Activated naive CD8-positive, alpha-beta T cell treated with anti-CD3 and anti-CD28 coated beads for 36 hours (primary cell): ENCODE results near the gene CSRP2. TPM values are rescaled to one million over a fixed set of nuclear protein-coding genes. Genes with fewer than 3 reads are reported as not detected.

Source experiments
- DNase-seq: peaks from one replicate; pipeline ENCODE4 v3.0.0; 2021
- H3K27ac Mint-ChIP-seq: one replicate; pipeline ENCODE4 v1.8.0; 2022; ENCODE audit warnings: mild to moderate bottlenecking, moderate library complexity, mixed read lengths
- H3K27me3 Mint-ChIP-seq: one replicate; pipeline ENCODE4 v1.8.0; 2022; ENCODE audit warnings: mild to moderate bottlenecking, mixed read lengths
- H3K36me3 Mint-ChIP-seq: one replicate; pipeline ENCODE4 v1.8.0; 2021; ENCODE audit warnings: mild to moderate bottlenecking, mixed read lengths
- H3K4me1 Mint-ChIP-seq: one replicate; pipeline ENCODE4 v1.8.0; 2021; ENCODE audit warnings: mixed read lengths
- H3K4me3 Mint-ChIP-seq: one replicate; pipeline ENCODE4 v1.8.0; 2022; ENCODE audit warnings: mild to moderate bottlenecking, moderate library complexity, mixed read lengths
- H3K9me3 Mint-ChIP-seq: one replicate; pipeline ENCODE4 v1.8.0; 2022; ENCODE audit warnings: mixed read lengths
- total RNA-seq, 2 experiments: library from RNA; stranded (reverse); gene quantifications; one replicate each; pipeline ENCODE4 v1.2.3, GENCODE V29; 2021

CSRP2 gene
- total RNA-seq, 2 experiments from 2014 or later: 0.76 to 0.78 TPM

- Mint-ChIP-seq H3K9me3 (peaks cover 8% of the 10 kb centered on the region), H3K27me3 (no peaks in the 10 kb centered on the region), H3K36me3 (peaks cover 22% of the 10 kb centered on the region), H3K4me3 (no peak overlapping the region), H3K4me1 (no peaks in the 10 kb centered on the region), H3K27ac (no peak overlapping the region)
- DNase-seq: no peak
Observed at GRCh38 chr12:76859611-76860010, 19.2 kb downstream of the CSRP2 start.

- no peak for DNase-seq
- Mint-ChIP-seq H3K4me3 (no peak overlapping the region), H3K27me3 (no peaks in the 10 kb centered on the region), H3K4me1 (no peaks in the 10 kb centered on the region), H3K36me3 (peaks cover 34% of the 10 kb centered on the region), H3K27ac (no peak overlapping the region), H3K9me3 (peaks cover 11% of the 10 kb centered on the region)
Observed at GRCh38 chr12:76856018-76856644, 22.7 kb downstream of the CSRP2 start.

- no peaks in the 10 kb centered on the region for H3K4me1 Mint-ChIP-seq
- H3K9me3 Mint-ChIP-seq: peaks cover 11% of the 10 kb centered on the region
- no peak overlapping the region for H3K27ac Mint-ChIP-seq
- peaks cover 37% of the 10 kb centered on the region for H3K36me3 Mint-ChIP-seq
- H3K27me3 Mint-ChIP-seq: no peaks in the 10 kb centered on the region
- H3K4me3 Mint-ChIP-seq: no peak overlapping the region
- DNase-seq: no peak
Observed at GRCh38 chr12:76855271-76855670, 23.5 kb downstream of the CSRP2 start.

GRCh38 chr12:76852106-76852505 lies 26.7 kb downstream of the CSRP2 start:
- H3K36me3 Mint-ChIP-seq: peaks cover 43% of the 10 kb centered on the region
- no peak overlapping the region for H3K4me3 Mint-ChIP-seq
- H3K4me1 Mint-ChIP-seq: no peaks in the 10 kb centered on the region
- peaks cover 11% of the 10 kb centered on the region for H3K9me3 Mint-ChIP-seq
- no peak for DNase-seq
- no peaks in the 10 kb centered on the region for H3K27me3 Mint-ChIP-seq
- H3K27ac Mint-ChIP-seq: no peak overlapping the region

- no peak overlapping the region for H3K4me3 Mint-ChIP-seq
- H3K27ac Mint-ChIP-seq: no peak overlapping the region
- no peaks in the 10 kb centered on the region for H3K27me3 Mint-ChIP-seq
- H3K4me1 Mint-ChIP-seq: no peaks in the 10 kb centered on the region
- no peak for DNase-seq
- H3K9me3 Mint-ChIP-seq: peaks cover 2% of the 10 kb centered on the region
- H3K36me3 Mint-ChIP-seq: peaks cover 24% of the 10 kb centered on the region
Observed at GRCh38 chr12:76848132-76848531, 30.7 kb downstream of the CSRP2 start.

- Mint-ChIP-seq H3K4me3 (no peak overlapping the region), H3K4me1 (no peaks in the 10 kb centered on the region), H3K27ac (no peak overlapping the region), H3K36me3 (peaks cover 19% of the 10 kb centered on the region), H3K27me3 (no peaks in the 10 kb centered on the region), H3K9me3 (no peaks in the 10 kb centered on the region)
- no peak for DNase-seq
Observed at GRCh38 chr12:76847260-76847659, 31.6 kb downstream of the CSRP2 start.

GRCh38 chr12:76836633-76837032 lies 42.2 kb downstream of the CSRP2 start:
- Mint-ChIP-seq H3K27ac (no peak overlapping the region), H3K27me3 (no peaks in the 10 kb centered on the region), H3K36me3 (peaks cover 9% of the 10 kb centered on the region), H3K4me3 (no peak overlapping the region), H3K9me3 (no peaks in the 10 kb centered on the region), H3K4me1 (no peaks in the 10 kb centered on the region)
- DNase-seq: no peak

- H3K4me1 Mint-ChIP-seq: no peaks in the 10 kb centered on the region
- no peak overlapping the region for H3K4me3 Mint-ChIP-seq
- no peak overlapping the region for H3K27ac Mint-ChIP-seq
- no peak for DNase-seq
- peaks cover 40% of the 10 kb centered on the region for H3K36me3 Mint-ChIP-seq
- H3K9me3 Mint-ChIP-seq: no peaks in the 10 kb centered on the region
- no peaks in the 10 kb centered on the region for H3K27me3 Mint-ChIP-seq
Observed at GRCh38 chr12:76830436-76830835, 48.4 kb downstream of the CSRP2 start.

GRCh38 chr12:76820888-76821482 lies 57.8 kb downstream of the CSRP2 start:
- no peak for DNase-seq
- Mint-ChIP-seq H3K4me1 (no peaks in the 10 kb centered on the region), H3K9me3 (no peaks in the 10 kb centered on the region), H3K27me3 (no peaks in the 10 kb centered on the region), H3K4me3 (no peak overlapping the region), H3K36me3 (peaks cover 4% of the 10 kb centered on the region), H3K27ac (no peak overlapping the region)

- Mint-ChIP-seq H3K9me3 (no peaks in the 10 kb centered on the region), H3K4me1 (no peaks in the 10 kb centered on the region), H3K27ac (no peak overlapping the region), H3K36me3 (peaks cover 10% of the 10 kb centered on the region), H3K4me3 (no peak overlapping the region), H3K27me3 (no peaks in the 10 kb centered on the region)
- no peak for DNase-seq
Observed at GRCh38 chr12:76813972-76814371, 64.8 kb downstream of the CSRP2 start.

GRCh38 chr12:76813265-76813664 lies 65.6 kb downstream of the CSRP2 start:
- Mint-ChIP-seq H3K36me3 (peaks cover 10% of the 10 kb centered on the region), H3K4me3 (no peak overlapping the region), H3K4me1 (no peaks in the 10 kb centered on the region), H3K27ac (no peak overlapping the region), H3K27me3 (no peaks in the 10 kb centered on the region), H3K9me3 (no peaks in the 10 kb centered on the region)
- DNase-seq: no peak

- no peaks in the 10 kb centered on the region for H3K9me3 Mint-ChIP-seq
- DNase-seq: no peak
- no peak overlapping the region for H3K27ac Mint-ChIP-seq
- H3K27me3 Mint-ChIP-seq: no peaks in the 10 kb centered on the region
- H3K4me1 Mint-ChIP-seq: no peaks in the 10 kb centered on the region
- H3K4me3 Mint-ChIP-seq: no peak overlapping the region
- H3K36me3 Mint-ChIP-seq: peaks cover 10% of the 10 kb centered on the region
Observed at GRCh38 chr12:76811976-76812375, 66.8 kb downstream of the CSRP2 start.

GRCh38 chr12:76810671-76811419 lies 68.0 kb downstream of the CSRP2 start:
- no peak overlapping the region for H3K27ac Mint-ChIP-seq
- no peak for DNase-seq
- H3K9me3 Mint-ChIP-seq: no peaks in the 10 kb centered on the region
- H3K4me3 Mint-ChIP-seq: no peak overlapping the region
- no peaks in the 10 kb centered on the region for H3K27me3 Mint-ChIP-seq
- H3K4me1 Mint-ChIP-seq: no peaks in the 10 kb centered on the region
- peaks cover 10% of the 10 kb centered on the region for H3K36me3 Mint-ChIP-seq
